SKM-1 (cell line): ENCODE data around the gene SERPINA1.

ENCODE experiments used
- DNase-seq: peaks from one replicate; lab custom pipeline; 2025; ENCODE audit not compliant: unreplicated experiment; lab: John Stamatoyannopoulos, UW

Gene SERPINA1

DNA sequence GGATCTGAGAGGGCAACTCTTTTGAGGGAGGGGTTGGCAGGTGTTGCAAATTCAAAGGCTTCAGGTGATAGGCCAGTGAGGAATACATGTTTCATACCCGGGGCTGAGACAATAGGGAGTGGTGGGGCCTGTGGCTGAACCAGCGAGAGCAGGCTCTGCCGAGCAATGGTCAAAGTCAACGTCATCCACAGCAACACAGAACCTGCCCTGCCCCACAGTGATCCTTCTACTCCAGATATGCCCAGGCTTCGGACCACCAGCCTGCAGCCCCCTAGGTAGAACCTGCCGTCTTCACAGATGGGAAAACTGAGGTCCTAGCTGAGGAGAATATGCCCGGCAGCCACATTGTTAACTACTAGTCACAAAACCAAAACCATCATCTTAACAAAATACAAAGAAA is 4.1 kb downstream of the SERPINA1 start:
- DNase-seq: no peak

DNA sequence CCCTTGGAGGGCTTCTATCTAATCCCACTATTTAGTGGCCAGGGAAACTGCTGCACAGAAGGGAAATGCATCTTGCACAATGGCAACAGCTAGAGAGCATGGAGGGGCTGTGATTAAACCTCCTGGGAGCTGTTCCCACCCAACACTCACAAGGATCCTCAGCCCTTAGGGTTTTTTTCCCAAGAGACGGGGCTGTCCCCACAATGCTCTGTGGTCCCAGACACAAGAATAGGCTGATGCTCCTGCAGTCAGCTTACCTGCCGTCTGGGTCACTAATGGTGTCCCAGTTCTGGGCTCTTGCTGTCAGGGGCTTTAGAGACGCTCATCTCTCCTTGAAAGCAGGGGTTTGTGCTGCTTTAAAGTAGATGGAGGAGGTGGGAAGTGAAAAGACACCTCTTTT is 4.6 kb downstream of the SERPINA1 start:
- DNase-seq: no peak

DNA sequence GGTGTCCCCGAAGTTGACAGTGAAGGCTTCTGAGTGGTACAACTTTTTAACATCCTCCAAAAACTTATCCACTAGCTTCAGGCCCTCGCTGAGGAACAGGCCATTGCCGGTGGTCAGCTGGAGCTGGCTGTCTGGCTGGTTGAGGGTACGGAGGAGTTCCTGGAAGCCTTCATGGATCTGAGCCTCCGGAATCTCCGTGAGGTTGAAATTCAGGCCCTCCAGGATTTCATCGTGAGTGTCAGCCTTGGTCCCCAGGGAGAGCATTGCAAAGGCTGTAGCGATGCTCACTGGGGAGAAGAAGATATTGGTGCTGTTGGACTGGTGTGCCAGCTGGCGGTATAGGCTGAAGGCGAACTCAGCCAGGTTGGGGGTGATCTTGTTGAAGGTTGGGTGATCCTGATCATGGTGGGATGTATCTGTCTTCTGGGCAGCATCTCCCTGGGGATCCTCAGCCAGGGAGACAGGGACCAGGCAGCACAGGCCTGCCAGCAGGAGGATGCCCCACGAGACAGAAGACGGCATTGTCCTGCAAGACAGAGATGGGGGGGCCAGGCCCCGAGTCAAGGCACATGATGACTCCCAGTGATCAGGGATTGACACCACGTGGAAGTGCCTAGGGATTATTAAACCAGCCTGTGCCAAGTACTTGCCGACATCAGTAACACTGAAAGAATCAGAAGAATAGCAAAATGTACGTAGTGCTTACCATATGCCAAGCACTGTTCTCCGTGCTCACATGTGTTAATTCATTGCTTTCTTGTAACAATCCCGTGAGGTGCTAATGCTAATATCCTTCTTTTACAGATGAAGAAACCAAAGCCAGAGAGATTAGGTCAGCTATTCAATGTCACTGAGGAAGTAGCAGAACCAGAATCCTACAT is 5.4 kb downstream of the SERPINA1 start:
- no peak for DNase-seq

DNA sequence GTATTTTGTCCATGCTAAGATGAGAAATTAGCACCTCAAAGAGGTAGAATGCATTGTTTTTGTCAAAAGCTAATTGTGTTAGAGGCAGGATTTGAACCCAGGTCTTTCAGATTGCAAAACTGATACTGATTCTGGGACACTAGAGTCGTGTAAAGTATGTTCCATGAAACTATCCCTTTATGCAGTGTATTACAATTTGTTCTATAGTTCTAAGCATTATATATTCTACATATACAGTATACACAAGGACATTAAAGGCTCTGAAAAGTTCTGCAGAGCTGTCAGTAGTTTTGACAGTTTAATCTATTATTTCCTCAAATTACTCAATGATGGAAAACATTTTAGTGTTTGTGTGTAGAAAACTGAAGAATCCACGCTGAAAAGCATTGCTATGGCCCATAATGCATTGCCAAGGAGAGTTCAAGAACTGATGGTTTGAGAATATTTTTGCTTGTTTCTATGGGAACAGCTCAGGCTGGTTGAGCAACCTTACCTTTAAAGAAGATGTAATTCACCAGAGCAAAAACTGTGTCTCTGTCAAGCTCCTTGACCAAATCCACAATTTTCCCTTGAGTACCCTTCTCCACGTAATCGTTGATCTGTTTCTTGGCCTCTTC is 6.2 kb downstream of the SERPINA1 start:
- no peak for DNase-seq

DNA sequence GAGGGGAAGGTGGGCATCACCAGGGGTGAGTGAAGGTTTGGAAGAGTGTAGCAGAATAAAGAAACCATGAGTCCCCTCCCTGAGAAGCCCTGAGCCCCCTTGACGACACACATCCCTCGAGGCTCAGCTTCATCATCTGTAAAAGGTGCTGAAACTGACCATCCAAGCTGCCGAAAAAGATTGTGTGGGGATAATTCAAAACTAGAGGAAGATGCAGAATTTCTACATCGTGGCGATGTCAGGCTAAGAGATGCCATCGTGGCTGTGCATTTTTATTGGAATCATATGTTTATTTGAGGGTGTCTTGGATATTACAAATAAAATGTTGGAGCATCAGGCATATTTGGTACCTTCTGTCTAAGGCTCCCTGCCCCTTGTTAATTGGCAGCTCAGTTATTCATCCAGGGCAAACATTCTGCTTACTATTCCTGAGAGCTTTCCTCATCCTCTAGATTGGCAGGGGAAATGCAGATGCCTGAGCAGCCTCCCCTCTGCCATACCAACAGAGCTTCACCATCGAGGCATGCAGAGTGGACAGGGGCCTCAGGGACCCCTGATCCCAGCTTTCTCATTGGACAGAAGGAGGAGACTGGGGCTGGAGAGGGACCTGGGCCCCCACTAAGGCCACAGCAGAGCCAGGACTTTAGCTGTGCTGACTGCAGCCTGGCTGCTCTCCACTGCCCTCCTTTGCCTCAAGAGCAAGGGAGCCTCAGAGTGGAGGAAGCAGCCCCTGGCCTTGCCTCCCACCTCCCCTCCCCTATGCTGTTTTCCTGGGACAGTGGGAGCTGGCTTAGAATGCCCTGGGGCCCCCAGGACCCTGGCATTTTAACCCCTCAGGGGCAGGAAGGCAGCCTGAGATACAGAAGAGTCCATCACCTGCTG is 7.0 kb downstream of the SERPINA1 start:
- DNase-seq: no peak

DNA sequence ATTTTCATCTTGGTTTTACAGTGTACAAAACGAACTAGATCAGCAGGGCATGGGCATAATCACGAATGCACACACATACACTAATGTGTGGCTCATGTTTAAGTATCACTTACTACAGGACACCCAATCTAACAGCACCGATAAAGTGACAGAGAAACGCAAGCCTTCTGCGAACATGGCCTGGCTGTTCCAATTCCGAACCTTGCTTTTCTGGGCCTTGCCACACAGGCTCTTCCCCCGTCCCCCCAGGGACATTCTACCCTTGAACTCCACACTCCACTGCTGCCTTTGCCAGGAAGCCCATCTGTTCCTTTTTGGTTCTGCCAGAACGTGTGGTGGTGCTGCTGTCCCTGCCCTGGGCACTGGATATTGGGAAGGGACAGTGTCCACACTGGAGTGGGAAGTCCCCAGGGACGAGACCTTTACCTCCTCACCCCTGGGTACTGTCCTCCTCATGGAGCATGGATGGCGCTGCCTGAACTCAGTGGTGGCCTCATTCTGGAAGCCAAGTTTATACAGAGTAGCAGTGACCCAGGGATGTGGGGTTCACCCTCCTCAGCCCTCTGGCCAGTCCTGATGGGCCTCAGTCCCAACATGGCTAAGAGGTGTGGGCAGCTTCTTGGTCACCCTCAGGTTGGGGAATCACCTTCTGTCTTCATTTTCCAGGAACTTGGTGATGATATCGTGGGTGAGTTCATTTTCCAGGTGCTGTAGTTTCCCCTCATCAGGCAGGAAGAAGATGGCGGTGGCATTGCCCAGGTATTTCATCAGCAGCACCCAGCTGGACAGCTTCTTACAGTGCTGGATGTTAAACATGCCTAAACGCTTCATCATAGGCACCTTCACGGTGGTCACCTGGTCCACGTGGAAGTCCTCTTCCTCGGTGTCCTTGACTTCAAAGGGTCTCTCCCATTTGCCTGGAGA is 7.9 kb downstream of the SERPINA1 start:
- DNase-seq: no peak

DNA sequence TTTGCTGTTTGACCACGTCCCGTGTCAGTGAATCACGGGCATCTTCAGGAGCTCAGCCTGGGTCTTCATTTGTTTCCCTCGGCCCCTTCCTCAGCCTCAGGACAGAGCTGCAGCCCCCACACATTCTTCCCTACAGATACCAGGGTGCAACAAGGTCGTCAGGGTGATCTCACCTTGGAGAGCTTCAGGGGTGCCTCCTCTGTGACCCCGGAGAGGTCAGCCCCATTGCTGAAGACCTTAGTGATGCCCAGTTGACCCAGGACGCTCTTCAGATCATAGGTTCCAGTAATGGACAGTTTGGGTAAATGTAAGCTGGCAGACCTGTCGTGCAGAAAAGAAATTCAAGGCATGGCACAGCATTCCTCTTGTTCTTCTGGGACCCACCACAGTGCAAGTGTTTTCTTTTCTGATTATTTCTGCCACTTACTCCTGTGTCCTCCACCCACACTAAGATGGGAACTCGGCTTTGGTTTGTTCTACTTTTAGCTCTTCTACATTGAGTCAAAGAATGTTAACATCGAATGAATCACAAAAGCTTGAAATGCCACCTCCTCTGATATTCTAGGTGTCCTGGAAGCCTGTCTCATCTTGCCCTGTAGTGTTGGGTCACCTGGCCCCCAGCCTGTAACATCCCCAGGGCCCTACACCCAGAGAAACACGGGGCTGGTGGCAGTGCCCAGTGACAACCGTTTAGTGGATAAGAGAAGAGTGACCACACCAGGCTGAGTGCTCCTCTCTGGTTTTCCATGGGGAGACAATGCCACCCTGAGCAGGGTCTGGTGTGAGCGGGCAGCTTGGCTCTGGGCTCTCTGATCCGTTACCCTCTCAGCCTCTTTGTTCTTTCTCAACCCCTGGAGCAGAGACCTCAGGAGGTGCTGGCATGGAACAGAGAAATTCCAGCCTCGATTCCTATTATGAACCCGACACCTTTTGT is 8.8 kb downstream of the SERPINA1 start:
- no peak for DNase-seq

DNA sequence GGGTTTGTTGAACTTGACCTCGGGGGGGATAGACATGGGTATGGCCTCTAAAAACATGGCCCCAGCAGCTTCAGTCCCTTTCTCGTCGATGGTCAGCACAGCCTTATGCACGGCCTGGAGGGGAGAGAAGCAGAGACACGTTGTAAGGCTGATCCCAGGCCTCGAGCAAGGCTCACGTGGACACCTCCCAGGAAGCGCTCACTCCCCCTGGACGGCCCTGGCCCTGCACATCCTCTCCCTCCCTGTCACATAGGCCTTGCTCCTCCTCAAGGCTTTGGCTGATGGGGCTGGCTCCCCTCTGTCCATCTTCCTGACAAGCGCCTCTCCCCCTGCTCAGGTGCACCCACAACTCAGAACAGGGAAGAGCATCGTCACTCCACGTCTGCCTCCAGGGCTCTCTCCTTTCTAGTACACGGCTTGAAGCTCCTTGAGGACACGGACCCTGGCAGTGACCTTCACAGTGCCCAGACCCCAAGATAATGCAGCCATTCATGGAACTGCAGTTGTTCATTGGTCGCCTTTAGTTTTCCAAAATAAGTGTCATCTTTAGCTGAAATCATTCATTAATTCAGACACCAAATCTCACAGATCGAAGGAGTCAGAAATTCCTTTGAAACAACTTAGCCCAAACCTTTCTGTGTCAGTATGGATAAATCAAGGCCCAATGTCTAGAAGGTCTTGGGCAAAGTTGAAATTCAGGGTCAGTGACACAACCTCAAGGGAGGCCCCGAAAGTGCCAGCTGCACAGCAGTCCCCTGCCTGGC is 9.7 kb downstream of the SERPINA1 start:
- DNase-seq: no peak

DNA sequence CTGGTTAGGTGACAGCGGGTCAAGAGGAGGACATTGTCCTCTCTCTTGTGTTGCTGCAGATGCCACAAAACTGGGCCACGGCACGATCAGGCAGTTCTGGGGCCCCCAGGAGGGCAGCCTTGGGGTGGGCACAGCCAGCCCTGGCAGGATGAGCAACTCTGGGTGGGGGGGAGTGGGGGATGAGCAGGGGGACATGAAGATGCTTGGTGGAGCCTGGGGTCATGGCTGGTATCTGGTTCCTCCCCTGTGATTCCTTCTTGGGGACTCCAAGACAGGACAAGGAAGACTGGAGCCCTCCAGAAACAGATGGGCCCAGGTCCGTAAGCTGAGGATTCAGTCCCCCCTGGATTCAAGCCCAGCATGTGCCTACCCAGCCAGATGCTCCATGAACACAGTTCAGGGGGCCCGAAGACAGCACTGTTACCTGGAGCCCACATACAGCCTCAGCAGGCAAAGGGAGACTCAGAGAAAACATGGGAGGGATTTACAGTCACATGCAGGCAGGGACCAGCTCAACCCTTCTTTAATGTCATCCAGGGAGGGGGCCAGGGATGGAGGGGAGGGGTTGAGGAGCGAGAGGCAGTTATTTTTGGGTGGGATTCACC is 10.4 kb downstream of the SERPINA1 start:
- no peak for DNase-seq

DNA sequence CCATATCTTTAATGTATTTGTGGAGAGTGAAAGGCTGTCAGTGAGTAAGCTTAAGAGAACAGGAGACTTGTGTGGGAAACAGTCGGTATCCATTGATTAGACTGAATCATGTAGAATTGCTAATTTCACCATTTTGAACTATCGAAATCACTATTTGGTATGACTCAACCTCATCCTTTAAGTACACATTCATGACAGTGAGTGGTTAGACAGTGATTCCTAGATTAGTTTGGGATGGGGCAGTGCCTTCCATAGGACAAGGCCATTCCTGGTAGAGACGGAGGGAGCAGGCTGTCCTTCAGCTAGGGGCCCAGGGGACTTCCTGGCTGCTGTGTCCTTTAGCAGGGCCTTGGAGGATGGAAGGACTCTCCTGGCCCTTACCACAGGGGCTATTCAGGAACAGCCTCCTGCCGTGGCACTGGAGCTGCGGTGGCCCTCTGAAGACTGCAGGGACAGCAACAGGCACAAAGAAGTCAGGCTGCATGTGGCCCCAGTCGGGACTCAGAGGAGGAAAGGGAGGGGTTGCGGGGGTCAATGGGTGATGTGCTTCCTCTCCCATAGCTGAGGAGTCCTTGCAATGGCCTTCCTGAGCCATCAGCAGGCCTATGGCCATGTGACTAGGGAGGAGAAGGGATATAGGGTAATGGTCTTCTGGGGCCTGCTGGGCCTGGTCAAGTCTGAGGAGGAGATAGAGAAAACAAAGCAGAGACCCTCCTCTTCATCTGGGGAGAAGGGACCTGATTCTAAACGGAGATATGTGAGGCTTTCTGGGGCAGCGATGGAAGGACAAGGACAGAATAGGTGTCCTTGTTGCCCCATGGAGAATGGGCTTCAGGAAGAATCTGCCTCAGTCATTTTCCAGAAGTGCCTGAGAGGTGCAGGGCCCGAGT is 11.2 kb downstream of the SERPINA1 start:
- no peak for DNase-seq

DNA sequence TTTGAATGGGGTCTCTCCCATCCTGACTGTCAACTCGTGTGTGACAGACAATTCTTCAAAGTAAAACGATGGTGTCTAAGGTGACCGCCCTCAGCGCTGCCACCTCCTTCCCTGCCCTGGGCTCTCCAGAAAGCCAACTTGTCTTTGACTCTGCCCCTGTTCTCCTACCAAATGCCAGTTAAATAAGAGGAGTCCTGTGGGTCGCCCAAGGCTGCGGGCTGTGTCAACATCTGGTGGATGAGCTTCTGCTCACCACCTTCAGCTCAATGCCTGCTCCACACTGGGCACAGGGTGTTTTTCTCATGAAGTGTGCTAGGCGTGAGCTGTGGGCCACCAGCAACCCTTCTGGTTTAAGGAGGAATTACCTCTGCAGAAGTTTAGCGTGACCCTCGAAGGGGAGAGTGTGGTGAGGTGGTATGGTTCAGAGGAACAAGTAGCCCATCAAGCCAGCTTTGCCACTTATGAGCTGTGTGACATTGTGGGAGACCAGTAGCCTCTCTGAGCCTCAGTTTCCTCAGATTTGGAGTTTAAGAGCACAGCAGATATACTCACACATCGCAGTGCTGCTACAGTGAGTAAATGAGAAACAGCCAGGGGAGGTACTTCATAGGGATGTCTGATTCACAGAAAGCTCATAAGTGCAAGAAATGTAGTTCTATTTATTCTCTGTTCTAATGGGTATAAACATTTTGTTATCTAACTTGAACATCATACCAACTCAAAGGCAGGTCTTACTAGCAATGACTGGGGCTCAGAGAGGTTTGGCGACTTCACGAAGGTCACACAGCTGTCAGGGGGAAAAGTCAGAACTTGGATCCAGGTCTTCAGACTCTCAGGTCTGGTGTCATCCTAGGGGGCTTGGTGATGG is 12.1 kb downstream of the SERPINA1 start:
- no peak for DNase-seq

DNA sequence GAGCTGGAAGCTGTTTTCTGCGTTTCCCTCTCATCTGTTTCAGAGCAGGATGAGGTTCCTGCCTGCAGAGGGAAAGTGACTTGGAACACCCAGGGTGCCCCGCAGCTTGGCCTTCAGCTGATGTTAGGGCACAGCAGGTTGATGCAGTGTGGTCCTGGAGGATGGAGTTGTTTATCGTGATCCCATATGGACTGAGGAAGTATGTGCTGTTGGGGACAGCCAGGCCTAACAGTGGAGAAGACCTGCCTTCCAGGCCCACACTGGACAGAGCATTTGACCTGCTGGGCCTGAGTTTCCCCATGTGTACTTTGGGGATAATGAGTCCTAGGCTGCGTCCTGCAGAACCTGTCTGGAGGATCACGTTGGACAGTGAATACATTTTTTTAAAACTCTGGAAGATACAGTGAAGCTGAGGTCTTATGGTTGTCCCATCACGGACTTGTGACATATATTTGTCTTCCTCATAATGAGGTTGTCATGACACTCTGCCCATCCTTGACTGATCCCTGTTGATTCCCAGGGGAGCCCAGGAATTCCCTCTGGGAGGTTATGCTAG is 12.8 kb downstream of the SERPINA1 start:
- no peak for DNase-seq

DNA sequence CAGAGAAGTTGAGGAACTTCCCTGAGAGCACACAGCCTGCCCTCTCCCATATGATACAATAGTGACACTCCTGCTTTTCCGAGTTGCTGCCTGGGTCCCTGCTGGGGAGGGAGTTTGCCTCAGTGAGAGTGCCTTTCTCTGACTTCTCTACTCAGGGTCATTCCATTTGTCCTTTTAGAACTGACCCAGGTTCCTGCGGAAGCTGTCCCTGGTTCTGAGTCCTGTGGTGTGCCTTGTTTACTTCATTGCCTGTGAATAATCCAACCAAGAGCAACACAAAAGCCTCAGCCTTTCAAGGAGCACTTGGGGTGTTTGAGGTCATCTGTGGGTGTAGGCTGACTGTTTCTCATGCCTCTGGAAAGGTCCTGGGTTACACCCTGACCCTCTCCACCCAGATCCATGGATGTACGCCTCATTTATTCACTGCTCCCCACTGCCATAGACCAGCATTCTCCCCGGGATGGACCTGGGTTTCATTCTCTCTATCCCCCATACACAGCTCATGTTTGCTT is 13.6 kb downstream of the SERPINA1 start:
- DNase-seq: no peak

DNA sequence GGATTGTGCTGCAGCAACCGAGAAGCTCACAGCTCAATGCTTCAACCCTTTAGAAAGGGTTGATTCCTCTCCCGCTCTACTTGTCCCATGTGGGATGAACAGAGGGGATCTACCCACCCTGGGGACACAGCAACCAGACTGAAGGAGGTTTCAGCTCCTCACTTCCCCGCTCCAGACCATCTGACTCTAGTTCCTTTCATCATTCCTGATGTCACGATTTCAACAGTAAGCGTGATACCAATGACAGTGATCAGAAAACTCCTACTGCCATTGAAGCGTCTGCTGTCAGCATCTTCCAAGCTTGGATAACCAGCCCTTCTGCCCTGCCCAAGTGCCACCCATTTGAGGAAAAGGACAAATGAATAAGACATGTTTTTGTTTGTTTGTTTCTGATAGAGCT is 14.3 kb downstream of the SERPINA1 start:
- no peak for DNase-seq

DNA sequence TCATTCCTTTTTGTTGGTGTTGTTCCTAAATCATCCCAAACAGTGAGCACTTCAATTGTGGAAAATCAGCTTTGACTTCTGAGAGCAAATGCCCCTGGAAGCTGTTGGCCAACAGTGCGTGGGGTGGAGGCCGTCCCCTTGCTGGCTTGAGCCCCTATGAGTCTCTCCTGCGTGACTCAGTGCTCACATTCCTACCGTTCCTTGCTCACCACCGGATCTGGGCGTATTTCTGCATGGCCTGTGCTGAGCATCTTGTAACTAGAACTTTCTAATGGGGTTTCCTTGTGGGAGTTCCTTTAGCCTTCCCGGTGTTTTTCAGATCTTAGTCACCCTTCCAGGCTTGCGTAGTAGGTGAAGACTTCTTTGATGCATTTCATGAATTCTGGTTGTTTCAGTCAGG is 14.7 kb downstream of the SERPINA1 start:
- no peak for DNase-seq

DNA sequence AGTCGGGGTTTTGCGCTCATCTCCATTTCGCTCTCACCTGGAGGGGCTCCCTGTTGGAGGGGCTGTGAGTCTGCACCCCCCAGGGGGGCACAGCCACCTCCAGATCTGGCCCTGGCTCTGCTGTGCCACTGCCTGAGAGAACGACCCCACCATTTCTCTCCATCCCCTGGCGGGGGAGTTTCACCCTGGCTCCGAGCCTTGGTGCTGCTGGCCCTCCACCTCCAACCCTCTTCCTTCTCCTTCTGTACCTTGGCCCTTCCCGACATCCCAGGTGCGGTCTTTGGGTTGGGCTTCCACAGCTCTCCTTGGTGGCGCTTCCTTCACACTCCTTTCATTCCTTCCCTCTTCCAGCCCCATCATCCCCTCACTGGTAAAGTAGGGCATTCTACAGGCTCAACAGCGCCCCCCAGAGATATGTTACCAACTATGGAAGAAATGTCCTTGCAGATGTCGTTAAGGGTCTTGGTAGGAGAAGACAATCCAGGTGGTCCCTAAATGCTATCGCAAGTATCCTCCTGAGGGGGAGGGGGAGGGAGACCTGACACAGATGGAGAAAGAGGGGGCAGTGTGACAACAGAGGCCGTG is 16.3 kb downstream of the SERPINA1 start:
- no peak for DNase-seq
